ENCODE results near the gene ODAD3.

DNA sequence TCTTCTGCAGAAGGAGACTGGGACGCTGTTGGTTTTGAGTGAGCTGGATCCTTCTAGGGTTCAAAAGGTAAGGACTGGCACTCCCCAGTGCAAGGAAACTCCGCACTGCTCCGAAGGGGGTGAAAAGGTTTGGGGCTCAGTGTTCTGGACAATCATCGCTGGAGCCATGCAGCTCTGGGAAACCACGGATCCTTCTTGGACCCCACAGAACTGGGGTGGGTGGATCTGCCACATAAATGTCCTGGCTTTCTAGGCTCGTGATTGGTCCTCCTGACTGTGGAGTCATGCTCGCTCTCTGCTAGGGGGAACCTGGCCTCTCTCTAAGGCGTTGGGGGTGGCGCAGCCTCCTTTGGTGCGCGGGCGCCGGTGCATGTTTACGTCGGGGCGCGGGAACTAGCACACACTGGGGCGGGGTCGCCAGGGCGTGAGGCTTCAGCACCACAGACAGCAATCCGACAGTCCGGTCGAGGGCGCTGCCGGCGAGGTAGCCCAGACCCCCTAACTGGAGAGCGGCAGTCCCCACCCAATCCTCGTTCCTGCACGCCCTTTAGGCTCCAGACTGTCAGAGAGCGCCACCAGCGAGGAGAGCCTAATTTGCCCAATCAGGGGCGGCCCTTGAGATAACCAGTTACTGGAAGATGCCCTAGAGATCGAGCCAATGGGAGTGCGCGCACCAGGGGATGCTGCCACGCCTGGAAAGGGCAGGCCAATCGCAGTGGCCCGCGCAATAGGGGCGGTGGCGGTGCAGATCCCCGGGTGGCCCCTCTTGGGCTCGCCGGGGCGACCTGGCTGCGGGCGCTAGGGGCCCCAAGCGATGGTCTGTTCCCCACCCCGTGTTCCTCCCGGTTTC is 46.8 kb upstream of the ODAD3 start:
- TF ChIP-seq CTCF (IDR thresholded peaks at IDR 0.05) (no peak), POLR2A (IDR thresholded peaks at IDR 0.05) (no peak), EP300 (IDR thresholded peaks at IDR 0.05) (no peak)

Measured in stomach (tissue), 4 donors.